Stomach (tissue), 19 donors: ENCODE measurements around the gene PLCXD3. TPM values are rescaled to one million over a fixed set of nuclear protein-coding genes. Genes with fewer than 3 reads are reported as not detected.

Source experiments
- DNase-seq, 2 donors: peaks; one replicate each; pipeline versions ENCODE4 v3.0.0 to v3.0.0-alpha.2; 2013 to 2019
- H3K27ac ChIP-seq, 5 donors: fragments of 200-600 bp in 4 of 5; sonication (generic) in 4 of 5; one replicate each; pipeline ENCODE4 v1.5.1; 2013 to 2019; ENCODE audit warnings: mild to moderate bottlenecking in 1 of 5, moderate library complexity in 1 of 5
- H3K27me3 ChIP-seq, 3 donors: fragments of 200-600 bp; sonication (generic); one replicate each; pipeline ENCODE4 v1.5.1; 2017 to 2019; ENCODE audit warnings: mixed run types in 1 of 3
- H3K36me3 ChIP-seq, 4 donors: fragments of 200-600 bp; sonication (generic); 1 replicate in 3 of 4; 2 replicates in 1 of 4; pipeline ENCODE4 v1.5.1; 2016 to 2019
- H3K4me1 ChIP-seq, 4 donors: fragments of 200-600 bp; sonication (generic); one replicate each; pipeline ENCODE4 v1.5.1; 2016 to 2019
- H3K4me3 ChIP-seq, 4 donors: fragments of 200-600 bp; sonication (generic) in 3 of 4; one replicate each; pipeline ENCODE4 v1.5.1; 2016 to 2019; ENCODE audit warnings: mild to moderate bottlenecking in 1 of 4
- H3K9me3 ChIP-seq, 4 donors: fragments of 200-600 bp; sonication (generic); one replicate each; pipeline ENCODE4 v1.5.1; 2016 to 2019
- EP300 ChIP-seq: sonication (generic); formaldehyde crosslinking; IDR thresholded peaks from one replicate; pipeline ENCODE4 v1.6.1; 2017; ENCODE audit warnings: antibody characterized with exemption
- POLR2A ChIP-seq, 4 donors: fragments of 450-650 bp; IDR thresholded peaks; one replicate each; pipeline ENCODE4 v1.6.1; 2016; ENCODE audit warnings: antibody characterized with exemption in 4 of 4, control low read depth in 2 of 4, mild to moderate bottlenecking in 1 of 4, moderate library complexity in 1 of 4
- POLR2AphosphoS5 ChIP-seq, 3 donors: sonication (generic); formaldehyde crosslinking; IDR thresholded peaks; one replicate each; pipeline ENCODE4 v1.6.1; 2016; ENCODE audit warnings: antibody characterized with exemption in 3 of 3
- WGBS, 5 donors: extraction: QIAGEN DNeasy Blood & Tissue Kit in 3 of 5; methylation state at CpG; one replicate each; pipeline versions ENCODE4 v1.1.5 to v1.1.7; 2013 to 2018; 5-methylcytosine and 5-hydroxymethylcytosine counted together
- intact Hi-C: fragments of 100-400 bp; cut with DNase I; formaldehyde crosslinking; loops from one replicate; pipeline ENCODE4 v1.15.1; 2023; ENCODE audit warnings: low total_unique reads
- long read RNA-seq, 10 donors: transcript quantifications; one replicate each; lab custom pipeline, GENCODE V29; 2026
- polyA plus RNA-seq, 3 donors: library from polyadenylated mRNA; stranded (reverse); fragments of 200-250 nt; gene quantifications; one replicate each; pipeline ENCODE4 v1.2.3, GENCODE V29; 2013
- total RNA-seq, 5 donors: library from RNA; depleted of rRNA; stranded (reverse); fragments of >200 nt; gene quantifications; one replicate each; pipeline versions ENCODE4 v1.1.0 to v1.2.3, GENCODE V29; 2014 to 2016
- TF ChIP-seq, protein P1 (sequence below), 7 experiments: fragments of 450-650 bp in 4 of 7; fragments of 200-600 bp in 3 of 7; sonication (generic) in 3 of 7; IDR thresholded peaks; one replicate each; pipeline ENCODE4 v1.5.1; 2016 to 2019; ENCODE audit warnings: antibody characterized with exemption in 7 of 7, control low read depth in 2 of 7, mild to moderate bottlenecking in 1 of 7
- donor health status: healthy with polysubstance abuse.
- donor health status: Bipolar disorder and iron deficiency.
- donor health status: healthy.

PLCXD3 gene, protein sequence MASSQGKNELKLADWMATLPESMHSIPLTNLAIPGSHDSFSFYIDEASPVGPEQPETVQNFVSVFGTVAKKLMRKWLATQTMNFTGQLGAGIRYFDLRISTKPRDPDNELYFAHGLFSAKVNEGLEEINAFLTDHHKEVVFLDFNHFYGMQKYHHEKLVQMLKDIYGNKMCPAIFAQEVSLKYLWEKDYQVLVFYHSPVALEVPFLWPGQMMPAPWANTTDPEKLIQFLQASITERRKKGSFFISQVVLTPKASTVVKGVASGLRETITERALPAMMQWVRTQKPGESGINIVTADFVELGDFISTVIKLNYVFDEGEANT
- 1 to 10 TPM in 4 of 5 donors, not detected in 1; 2.2 to 3.5 (median 2.8) TPM for total RNA-seq
- polyA plus RNA-seq: 1 to 10 TPM; 1.2 to 3.2 (median 2.3) TPM
- long read RNA-seq, donor 1: 0 reads
- long read RNA-seq, donor 2: 0 reads
- long read RNA-seq, donor 3: 0 reads
- long read RNA-seq, donor 4: 0 reads
- long read RNA-seq, donor 5, full-length matches to known transcripts: 2 of 2 reads
- long read RNA-seq, donor 5, partial matches to known transcripts: 0 of 2 reads
- long read RNA-seq, donor 5, other reads (novel, unspliced or antisense): 0 of 2 reads
- long read RNA-seq, donor 6, full-length matches to known transcripts: 4 of 4 reads
- long read RNA-seq, donor 6, partial matches to known transcripts: 0 of 4 reads
- long read RNA-seq, donor 6, other reads (novel, unspliced or antisense): 0 of 4 reads
- long read RNA-seq, donor 7: 0 reads
- long read RNA-seq, donor 8, full-length matches to known transcripts: 1 of 1 reads
- long read RNA-seq, donor 8, partial matches to known transcripts: 0 of 1 reads
- long read RNA-seq, donor 8, other reads (novel, unspliced or antisense): 0 of 1 reads
- long read RNA-seq, donor 9, partial matches to known transcripts: 5 of 5 reads
- long read RNA-seq, donor 9, other reads (novel, unspliced or antisense): 0 of 5 reads
- long read RNA-seq, donor 10: 0 reads

DNA sequence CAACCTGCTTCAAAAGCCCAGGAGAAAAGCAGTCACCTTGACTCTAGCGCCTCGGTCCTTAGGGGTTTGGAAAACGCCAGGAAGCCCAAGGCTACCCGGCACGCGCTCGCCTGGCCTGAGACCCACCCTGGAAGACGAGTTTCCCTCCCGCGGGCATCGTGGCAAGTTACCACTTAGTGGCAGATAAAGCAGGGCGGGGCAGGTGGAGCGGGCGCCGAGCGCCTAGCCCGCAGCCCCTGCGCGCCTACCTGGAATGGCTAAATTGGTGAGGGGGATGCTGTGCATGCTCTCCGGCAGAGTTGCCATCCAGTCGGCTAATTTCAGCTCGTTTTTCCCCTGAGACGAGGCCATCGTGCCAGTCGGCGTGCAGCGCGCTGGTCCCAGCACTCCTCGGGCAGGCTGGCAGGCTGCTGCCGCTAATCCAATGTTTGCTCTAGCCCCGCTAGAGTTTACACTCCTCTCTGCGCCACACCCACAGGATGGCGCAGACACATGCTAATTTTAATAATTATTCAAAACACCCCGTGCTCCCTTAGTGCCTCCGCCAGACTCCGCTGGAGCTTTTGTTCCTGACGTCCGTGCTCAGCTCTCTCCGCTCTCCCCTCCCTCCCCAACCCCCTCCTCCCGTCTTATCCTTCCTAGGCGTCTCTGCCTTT lies at the start of gene PLCXD3:
TSS of gene PLCXD3 (minus strand) at position 426 of the 656 bp plus-strand sequence. CDS start at position 351, 75 bp downstream.
- H3K4me3 ChIP-seq: peak within 1 kb of the TSS; percentile 42 to 59 (median 48)
- intact Hi-C loops: no loop called here
- H3K27me3 ChIP-seq: peaks cover 0 to 30% (median 13%) of the 10 kb centered on the region in 3 donors
- H3K27ac ChIP-seq: peak within 1 kb of the TSS in 2 of 5 donors; percentile 2 to 60
- TF ChIP-seq, protein P1, sequence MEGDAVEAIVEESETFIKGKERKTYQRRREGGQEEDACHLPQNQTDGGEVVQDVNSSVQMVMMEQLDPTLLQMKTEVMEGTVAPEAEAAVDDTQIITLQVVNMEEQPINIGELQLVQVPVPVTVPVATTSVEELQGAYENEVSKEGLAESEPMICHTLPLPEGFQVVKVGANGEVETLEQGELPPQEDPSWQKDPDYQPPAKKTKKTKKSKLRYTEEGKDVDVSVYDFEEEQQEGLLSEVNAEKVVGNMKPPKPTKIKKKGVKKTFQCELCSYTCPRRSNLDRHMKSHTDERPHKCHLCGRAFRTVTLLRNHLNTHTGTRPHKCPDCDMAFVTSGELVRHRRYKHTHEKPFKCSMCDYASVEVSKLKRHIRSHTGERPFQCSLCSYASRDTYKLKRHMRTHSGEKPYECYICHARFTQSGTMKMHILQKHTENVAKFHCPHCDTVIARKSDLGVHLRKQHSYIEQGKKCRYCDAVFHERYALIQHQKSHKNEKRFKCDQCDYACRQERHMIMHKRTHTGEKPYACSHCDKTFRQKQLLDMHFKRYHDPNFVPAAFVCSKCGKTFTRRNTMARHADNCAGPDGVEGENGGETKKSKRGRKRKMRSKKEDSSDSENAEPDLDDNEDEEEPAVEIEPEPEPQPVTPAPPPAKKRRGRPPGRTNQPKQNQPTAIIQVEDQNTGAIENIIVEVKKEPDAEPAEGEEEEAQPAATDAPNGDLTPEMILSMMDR (IDR thresholded peaks at IDR 0.05): no peak
- TF ChIP-seq POLR2AphosphoS5 (IDR thresholded peaks at IDR 0.05): peak in 1 of 3 donors; percentile 56
- H3K36me3 ChIP-seq: no peaks in the 10 kb centered on the region
- 1 to 3% (median 1%) methylated on average over 31 to 41 of the region's 41 CpGs for WGBS, 5 donors
- peaks cover 7 to 19% (median 14%) of the 10 kb centered on the region in 4 donors for H3K4me1 ChIP-seq
- DNase-seq: peak; percentile 60 to 79
- no peaks in the 10 kb centered on the region for H3K9me3 ChIP-seq

GRCh38 chr5:41559184-41559583 lies 48.8 kb upstream of the PLCXD3 start:
- H3K27me3 ChIP-seq: no peaks in the 10 kb centered on the region
- intact Hi-C loops: no loop called here
- no peak overlapping the region for H3K27ac ChIP-seq
- no peak overlapping the region for H3K4me3 ChIP-seq
- H3K9me3 ChIP-seq: peaks cover 0 to 3% (median 0%) of the 10 kb centered on the region in 4 donors
- WGBS, 5 donors: 37 to 53% (median 44%) methylated on average over 3 of the region's 3 CpGs
- no peaks in the 10 kb centered on the region for H3K36me3 ChIP-seq
- no peak for DNase-seq
- TF ChIP-seq EP300 (no peak), POLR2AphosphoS5 (IDR thresholded peaks at IDR 0.05) (no peak), POLR2A (IDR thresholded peaks at IDR 0.05) (no peak)
- TF ChIP-seq, protein P1 (IDR thresholded peaks at IDR 0.05): no peak
- H3K4me1 ChIP-seq: no peaks in the 10 kb centered on the region

DNA sequence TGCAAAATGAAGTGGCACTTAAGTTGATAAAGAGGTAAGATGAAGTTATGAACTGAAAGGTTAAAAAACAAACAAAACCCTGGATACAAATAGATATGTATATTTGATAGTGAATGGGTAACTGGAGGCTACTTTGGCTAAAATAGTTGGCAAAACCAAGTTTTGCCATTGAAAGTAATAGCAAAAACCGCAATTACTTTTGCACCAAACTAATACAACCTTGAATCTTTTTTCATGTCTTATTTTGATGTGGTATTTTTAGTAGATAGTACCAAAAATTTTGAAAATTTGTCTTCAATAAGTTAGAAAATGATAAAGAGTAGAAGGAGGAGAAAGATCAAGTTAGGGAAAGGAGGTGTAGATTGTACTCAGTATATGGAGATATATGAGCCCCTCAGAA lies 47.9 kb upstream of the PLCXD3 start:
- Histone ChIP-seq H3K27me3 (no peaks in the 10 kb centered on the region), H3K9me3 (no peaks in the 10 kb centered on the region), H3K36me3 (no peaks in the 10 kb centered on the region), H3K4me3 (no peak overlapping the region), H3K4me1 (no peaks in the 10 kb centered on the region), H3K27ac (no peak overlapping the region)
- WGBS, 5 donors: 63 to 81% (median 67%) methylated on average over 1 of the region's 1 CpG
- no peak for DNase-seq
- TF ChIP-seq, protein P1 (IDR thresholded peaks at IDR 0.05): no peak
- TF ChIP-seq EP300 (no peak), POLR2A (IDR thresholded peaks at IDR 0.05) (no peak), POLR2AphosphoS5 (IDR thresholded peaks at IDR 0.05) (no peak)
- intact Hi-C loops: no loop called here

DNA sequence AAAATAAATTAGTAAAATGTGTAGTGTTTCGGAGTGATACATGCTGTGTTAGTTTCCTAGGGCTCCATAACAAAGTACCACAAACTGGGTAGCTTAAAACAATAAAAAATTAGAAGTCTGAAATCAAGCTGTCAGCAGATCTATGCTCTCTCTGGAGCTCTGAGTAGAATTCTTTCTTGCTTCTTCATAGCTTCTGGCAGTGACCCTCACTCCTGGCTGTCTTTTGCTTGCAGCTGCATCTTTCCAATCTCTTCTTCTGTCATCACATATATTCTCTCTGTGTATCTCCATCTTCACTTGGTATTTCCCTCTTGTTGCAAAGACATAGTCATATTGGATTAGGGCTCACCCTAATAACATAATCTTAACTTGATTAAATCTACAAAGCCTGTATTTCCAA lies 37.6 kb upstream of the PLCXD3 start:
- Histone ChIP-seq H3K36me3 (no peaks in the 10 kb centered on the region), H3K9me3 (peaks cover 0 to 4% (median 0%) of the 10 kb centered on the region in 4 donors), H3K4me1 (no peaks in the 10 kb centered on the region), H3K27me3 (no peaks in the 10 kb centered on the region), H3K4me3 (no peak overlapping the region), H3K27ac (no peak overlapping the region)
- DNase-seq: no peak
- TF ChIP-seq, protein P1 (IDR thresholded peaks at IDR 0.05): no peak
- TF ChIP-seq POLR2AphosphoS5 (IDR thresholded peaks at IDR 0.05) (no peak), POLR2A (IDR thresholded peaks at IDR 0.05) (no peak)
- intact Hi-C loops: no loop called here
- 43 to 66% (median 51%) methylated on average over 1 of the region's 1 CpG for WGBS, 5 donors
